PC-9 (cell line): ENCODE data around the gene TMEM151A.

Experiments used
- EZH2 ChIP-seq: fragments of 200-600 bp; sonication (generic); IDR thresholded peaks from 2 replicates; pipeline ENCODE4 v1.8.0; 2017; ENCODE audit warnings: antibody characterized with exemption, low read depth
- TF ChIP-seq, protein P1 (sequence below): fragments of 200-600 bp; sonication (generic); conservative IDR thresholded peaks from 2 replicates; pipeline ENCODE4 v1.6.1; 2017; ENCODE audit warnings: mixed run types, antibody characterized with exemption, mild to moderate bottlenecking, moderate library complexity

DNA sequence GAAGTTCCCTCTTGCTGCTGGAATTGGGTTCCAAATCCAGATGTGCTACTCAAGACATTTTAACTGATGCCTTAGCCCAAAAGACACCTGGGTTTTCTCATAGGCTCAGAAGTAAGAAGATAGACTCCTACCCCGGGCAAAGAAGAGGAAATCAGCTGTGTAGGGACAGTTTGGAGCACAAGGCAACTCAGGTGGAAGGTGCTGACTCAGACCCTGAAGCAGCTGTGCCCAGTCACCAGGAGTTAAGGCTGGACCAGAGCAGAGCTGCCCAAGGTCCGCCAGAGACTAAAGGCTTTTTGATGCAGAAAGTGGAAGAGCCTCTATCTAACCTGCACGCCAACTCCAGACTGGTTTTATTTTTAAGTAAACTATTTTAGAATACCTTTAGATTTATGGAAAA is 43.9 kb upstream of the TMEM151A start:
- TF ChIP-seq, protein P1, sequence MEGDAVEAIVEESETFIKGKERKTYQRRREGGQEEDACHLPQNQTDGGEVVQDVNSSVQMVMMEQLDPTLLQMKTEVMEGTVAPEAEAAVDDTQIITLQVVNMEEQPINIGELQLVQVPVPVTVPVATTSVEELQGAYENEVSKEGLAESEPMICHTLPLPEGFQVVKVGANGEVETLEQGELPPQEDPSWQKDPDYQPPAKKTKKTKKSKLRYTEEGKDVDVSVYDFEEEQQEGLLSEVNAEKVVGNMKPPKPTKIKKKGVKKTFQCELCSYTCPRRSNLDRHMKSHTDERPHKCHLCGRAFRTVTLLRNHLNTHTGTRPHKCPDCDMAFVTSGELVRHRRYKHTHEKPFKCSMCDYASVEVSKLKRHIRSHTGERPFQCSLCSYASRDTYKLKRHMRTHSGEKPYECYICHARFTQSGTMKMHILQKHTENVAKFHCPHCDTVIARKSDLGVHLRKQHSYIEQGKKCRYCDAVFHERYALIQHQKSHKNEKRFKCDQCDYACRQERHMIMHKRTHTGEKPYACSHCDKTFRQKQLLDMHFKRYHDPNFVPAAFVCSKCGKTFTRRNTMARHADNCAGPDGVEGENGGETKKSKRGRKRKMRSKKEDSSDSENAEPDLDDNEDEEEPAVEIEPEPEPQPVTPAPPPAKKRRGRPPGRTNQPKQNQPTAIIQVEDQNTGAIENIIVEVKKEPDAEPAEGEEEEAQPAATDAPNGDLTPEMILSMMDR: no peak
- no peak for TF ChIP-seq EZH2
